ENCODE results near the gene TYW1B. TPM values are rescaled to one million over a fixed set of nuclear protein-coding genes. Genes with fewer than 3 reads are reported as not detected.
"Not testable (repeated sequence)": the region's sequence is repeated elsewhere in the genome, so short reads cannot be mapped to it uniquely, and the experiment has no call there.

The TYW1B gene
- polyA plus RNA-seq, 1 donor = 7.1 TPM

GRCh38 chr7:72785166-72785955 is 42.6 kb downstream of the TYW1B start:
- 100% methylated on average over 1 of the region's 8 CpGs for WGBS (ENCODE audit: insufficient coverage, low lambda C conversion rate)
- no peak overlapping the region for H3K4me3 ChIP-seq (ENCODE audit: low read length)

DNA sequence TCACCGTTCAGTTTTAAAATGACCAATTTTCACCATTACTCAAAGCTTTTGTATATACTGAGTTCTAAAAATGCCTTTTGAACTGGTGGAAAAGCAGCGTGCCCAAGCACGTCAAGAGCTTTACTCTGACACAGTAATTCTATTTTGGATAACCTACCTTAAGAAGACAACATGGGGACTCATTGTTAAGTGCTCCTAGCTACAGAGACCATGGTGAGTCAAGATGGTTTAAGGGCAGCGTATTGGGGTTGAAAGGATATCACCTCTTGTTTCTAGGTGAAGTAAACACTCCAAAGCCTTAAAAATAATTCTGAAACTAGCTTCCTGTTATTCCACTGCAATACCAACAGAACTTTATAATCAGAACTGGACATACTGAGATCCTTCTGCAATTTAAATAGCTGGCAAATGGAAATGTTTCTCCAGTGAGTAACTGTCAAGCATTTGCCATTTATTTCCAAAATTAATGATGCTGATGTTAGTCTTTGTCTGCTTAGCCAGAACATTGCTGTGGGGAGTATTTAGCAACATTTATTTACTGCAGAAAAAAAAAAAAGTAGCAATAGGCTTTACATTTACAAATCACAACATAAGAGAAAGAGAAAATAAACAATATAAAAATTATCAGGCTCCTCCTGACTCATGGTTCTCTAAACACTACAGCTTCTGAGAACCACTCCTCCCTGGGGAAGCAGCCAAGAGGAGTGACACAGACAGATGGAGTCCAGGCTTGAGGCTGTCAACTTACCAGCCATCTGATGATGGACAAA is 44.2 kb downstream of the TYW1B start:
- WGBS (ENCODE audit: insufficient coverage, low lambda C conversion rate) = no CpG with 5 or more reads among the region's 4 CpGs
- not testable (repeated sequence) for H3K4me1 ChIP-seq (ENCODE audit: control insufficient read depth, insufficient read depth, low read length); H3K27ac ChIP-seq (ENCODE audit: low read length)

More at GRCh38 chr7:72785166-72785955, 42.6 kb downstream of the TYW1B start:
- no peaks in the 10 kb centered on the region for H3K27me3 ChIP-seq (ENCODE audit: control insufficient read depth, insufficient read depth, low read length)
- DNase-seq = no peak
- H3K27ac ChIP-seq (ENCODE audit: low read length) = no peak overlapping the region
- no peaks in the 10 kb centered on the region for H3K4me1 ChIP-seq (ENCODE audit: control insufficient read depth, insufficient read depth, low read length)
- H3K36me3 ChIP-seq (ENCODE audit: control insufficient read depth, insufficient read depth, low read length) = no peaks in the 10 kb centered on the region
- no peaks in the 10 kb centered on the region for H3K9me3 ChIP-seq (ENCODE audit: control insufficient read depth, low read depth, low read length)

GRCh38 chr7:72781631-72782030 is 46.4 kb downstream of the TYW1B start:
- H3K4me3 ChIP-seq (ENCODE audit: low read length) = no peak overlapping the region
- H3K27me3 ChIP-seq (ENCODE audit: control insufficient read depth, insufficient read depth, low read length) = no peaks in the 10 kb centered on the region
- H3K36me3 ChIP-seq (ENCODE audit: control insufficient read depth, insufficient read depth, low read length) = no peaks in the 10 kb centered on the region
- 100% methylated on average over 2 of the region's 6 CpGs for WGBS (ENCODE audit: insufficient coverage, low lambda C conversion rate)
- no peak for DNase-seq
- H3K27ac ChIP-seq (ENCODE audit: low read length) = no peak overlapping the region
- H3K4me1 ChIP-seq (ENCODE audit: control insufficient read depth, insufficient read depth, low read length) = no peaks in the 10 kb centered on the region
- H3K9me3 ChIP-seq (ENCODE audit: control insufficient read depth, low read depth, low read length) = no peaks in the 10 kb centered on the region

More for the DNA sequence above, 44.2 kb downstream of the TYW1B start:
- not testable (repeated sequence) for DNase-seq; H3K27me3 ChIP-seq (ENCODE audit: control insufficient read depth, insufficient read depth, low read length); H3K4me3 ChIP-seq (ENCODE audit: low read length); H3K36me3 ChIP-seq (ENCODE audit: control insufficient read depth, insufficient read depth, low read length); H3K9me3 ChIP-seq (ENCODE audit: control insufficient read depth, low read depth, low read length)

GRCh38 chr7:72781161-72781560 is 46.8 kb downstream of the TYW1B start:
- H3K36me3 ChIP-seq (ENCODE audit: control insufficient read depth, insufficient read depth, low read length) = no peaks in the 10 kb centered on the region
- no CpG with 5 or more reads among the region's 8 CpGs for WGBS (ENCODE audit: insufficient coverage, low lambda C conversion rate)
- no peaks in the 10 kb centered on the region for H3K4me1 ChIP-seq (ENCODE audit: control insufficient read depth, insufficient read depth, low read length)
- no peak for DNase-seq
- no peaks in the 10 kb centered on the region for H3K9me3 ChIP-seq (ENCODE audit: control insufficient read depth, low read depth, low read length)
- H3K4me3 ChIP-seq (ENCODE audit: low read length) = no peak overlapping the region
- no peaks in the 10 kb centered on the region for H3K27me3 ChIP-seq (ENCODE audit: control insufficient read depth, insufficient read depth, low read length)
- no peak overlapping the region for H3K27ac ChIP-seq (ENCODE audit: low read length)

DNA sequence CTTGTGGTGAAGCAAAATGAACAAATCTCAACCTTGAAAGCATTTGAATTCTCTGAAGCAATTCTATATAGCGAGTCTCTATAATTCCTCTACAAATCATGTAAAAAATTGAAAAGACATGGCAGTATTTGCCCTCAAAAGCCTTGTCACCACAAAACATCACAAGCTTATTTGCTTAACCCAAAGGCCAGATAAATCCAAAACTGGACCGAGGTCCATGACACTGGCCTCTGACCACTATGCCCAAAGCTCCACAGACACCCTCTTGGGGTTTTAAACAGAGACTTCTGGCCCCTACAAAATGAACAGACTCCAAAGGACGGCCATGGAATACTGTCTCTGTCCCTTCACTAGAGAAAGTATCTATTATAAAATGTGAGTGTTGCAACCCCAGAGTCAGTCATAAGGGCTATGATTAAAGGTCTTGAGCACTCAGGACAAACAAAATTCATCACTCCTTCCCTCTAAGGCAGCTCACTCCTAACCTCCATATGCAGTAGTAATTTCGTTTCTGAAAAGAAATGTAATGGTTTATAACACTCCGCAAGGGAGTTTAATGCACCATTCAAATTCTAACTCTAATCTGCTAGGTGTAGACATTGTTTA is 47.6 kb downstream of the TYW1B start:
- not testable (repeated sequence) for H3K4me1 ChIP-seq (ENCODE audit: control insufficient read depth, insufficient read depth, low read length); DNase-seq; H3K27me3 ChIP-seq (ENCODE audit: control insufficient read depth, insufficient read depth, low read length); H3K27ac ChIP-seq (ENCODE audit: low read length); H3K4me3 ChIP-seq (ENCODE audit: low read length); H3K36me3 ChIP-seq (ENCODE audit: control insufficient read depth, insufficient read depth, low read length); H3K9me3 ChIP-seq (ENCODE audit: control insufficient read depth, low read depth, low read length)
- WGBS (ENCODE audit: insufficient coverage, low lambda C conversion rate) = no CpG with 5 or more reads among the region's 5 CpGs

GRCh38 chr7:72777167-72777566 is 50.8 kb downstream of the TYW1B start:
- not testable (repeated sequence) for DNase-seq; H3K4me1 ChIP-seq (ENCODE audit: control insufficient read depth, insufficient read depth, low read length); H3K36me3 ChIP-seq (ENCODE audit: control insufficient read depth, insufficient read depth, low read length); H3K9me3 ChIP-seq (ENCODE audit: control insufficient read depth, low read depth, low read length); H3K4me3 ChIP-seq (ENCODE audit: low read length); H3K27me3 ChIP-seq (ENCODE audit: control insufficient read depth, insufficient read depth, low read length); H3K27ac ChIP-seq (ENCODE audit: low read length)
- no CpG with 5 or more reads among the region's 2 CpGs for WGBS (ENCODE audit: insufficient coverage, low lambda C conversion rate)

- H3K36me3 ChIP-seq (ENCODE audit: control insufficient read depth, insufficient read depth, low read length); H3K4me3 ChIP-seq (ENCODE audit: low read length); H3K4me1 ChIP-seq (ENCODE audit: control insufficient read depth, insufficient read depth, low read length); DNase-seq; H3K9me3 ChIP-seq (ENCODE audit: control insufficient read depth, low read depth, low read length); H3K27me3 ChIP-seq (ENCODE audit: control insufficient read depth, insufficient read depth, low read length); H3K27ac ChIP-seq (ENCODE audit: low read length): not testable (repeated sequence)
- WGBS (ENCODE audit: insufficient coverage, low lambda C conversion rate) = 80% methylated on average over 1 of the region's 2 CpGs
Measured at GRCh38 chr7:72772627-72773026, 55.4 kb downstream of the TYW1B start.

DNA sequence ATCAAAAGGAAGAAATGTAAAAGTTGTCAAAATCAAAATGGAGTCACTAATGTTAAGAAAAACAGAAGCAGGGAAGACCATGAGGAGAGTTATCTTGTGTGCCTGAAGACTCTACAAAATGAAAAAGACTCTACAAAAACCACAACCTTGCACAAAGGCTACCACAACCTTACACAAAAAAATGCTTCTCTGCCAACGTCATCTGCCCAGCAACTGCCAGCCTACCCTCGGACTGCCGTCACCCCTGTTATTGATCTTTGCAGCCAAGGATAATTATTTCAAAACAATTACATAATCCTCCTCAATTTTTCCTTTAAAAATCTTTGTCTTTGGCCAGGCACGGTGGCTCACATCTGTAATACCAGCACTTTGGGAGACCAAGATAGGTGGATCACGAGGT is 61.0 kb downstream of the TYW1B start:
- not testable (repeated sequence) for H3K9me3 ChIP-seq (ENCODE audit: control insufficient read depth, low read depth, low read length); H3K27me3 ChIP-seq (ENCODE audit: control insufficient read depth, insufficient read depth, low read length); H3K4me1 ChIP-seq (ENCODE audit: control insufficient read depth, insufficient read depth, low read length); H3K4me3 ChIP-seq (ENCODE audit: low read length); DNase-seq; H3K36me3 ChIP-seq (ENCODE audit: control insufficient read depth, insufficient read depth, low read length); H3K27ac ChIP-seq (ENCODE audit: low read length)
- WGBS (ENCODE audit: insufficient coverage, low lambda C conversion rate) = no CpG with 5 or more reads among the region's 5 CpGs

DNA sequence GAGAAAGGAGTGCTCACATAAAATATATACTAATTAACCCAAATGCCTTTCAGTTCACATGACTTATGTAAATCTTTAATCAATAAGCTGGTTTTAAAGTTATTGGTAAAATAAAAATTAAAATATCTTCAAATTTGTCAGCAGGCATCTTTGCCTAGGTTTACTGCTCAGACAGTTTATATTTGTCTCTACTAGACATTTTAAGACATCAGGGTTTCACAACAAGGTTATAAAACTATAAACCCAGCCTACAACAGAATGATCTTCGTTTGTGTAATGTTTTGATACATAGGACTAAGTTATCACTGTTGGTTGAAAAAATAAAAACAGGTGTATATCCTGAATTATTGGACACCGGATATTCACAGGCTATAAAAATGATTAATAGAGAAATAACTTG is 67.4 kb downstream of the TYW1B start:
- Histone ChIP-seq H3K27ac (ENCODE audit: low read length) (no peak overlapping the region), H3K4me3 (ENCODE audit: low read length) (no peak overlapping the region), H3K27me3 (ENCODE audit: control insufficient read depth, insufficient read depth, low read length) (no peaks in the 10 kb centered on the region), H3K4me1 (ENCODE audit: control insufficient read depth, insufficient read depth, low read length) (no peaks in the 10 kb centered on the region), H3K36me3 (ENCODE audit: control insufficient read depth, insufficient read depth, low read length) (no peaks in the 10 kb centered on the region), H3K9me3 (ENCODE audit: control insufficient read depth, low read depth, low read length) (peaks cover 11% of the 10 kb centered on the region)
- DNase-seq = no peak
- WGBS (ENCODE audit: insufficient coverage, low lambda C conversion rate) = 90% methylated on average over 2 of the region's 2 CpGs

GRCh38 chr7:72754312-72754711 is 73.7 kb downstream of the TYW1B start:
- H3K27me3 ChIP-seq (ENCODE audit: control insufficient read depth, insufficient read depth, low read length) = no peaks in the 10 kb centered on the region
- peaks cover 11% of the 10 kb centered on the region for H3K9me3 ChIP-seq (ENCODE audit: control insufficient read depth, low read depth, low read length)
- no peaks in the 10 kb centered on the region for H3K36me3 ChIP-seq (ENCODE audit: control insufficient read depth, insufficient read depth, low read length)
- no peaks in the 10 kb centered on the region for H3K4me1 ChIP-seq (ENCODE audit: control insufficient read depth, insufficient read depth, low read length)
- WGBS (ENCODE audit: insufficient coverage, low lambda C conversion rate) = no CpG with 5 or more reads among the region's 7 CpGs
- DNase-seq = no peak
- H3K4me3 ChIP-seq (ENCODE audit: low read length) = no peak overlapping the region
- no peak overlapping the region for H3K27ac ChIP-seq (ENCODE audit: low read length)
